GM23338 (cell line): ENCODE data around the gene SCYGR6.

Experiments
- CREB1 ChIP-seq: fragments of 250-450 bp; sonication (Bioruptor Pico); IDR thresholded peaks from 2 replicates; pipeline ENCODE4 v1.5.0; 2020; ENCODE audit warnings: low read depth, mild to moderate bottlenecking, moderate library complexity
- CTCF ChIP-seq, 2 experiments: fragments of 200-600 bp in 1 of 2; sonication (generic) in 1 of 2; conservative IDR thresholded peaks; 2 replicates each; pipeline versions ENCODE4 v1.5.1 to v1.6.1; 2016 to 2017; ENCODE audit warnings: antibody characterized with exemption in 2 of 2, low read depth in 2 of 2, mild to moderate bottlenecking in 2 of 2, moderate library complexity in 1 of 2
- EZH2 ChIP-seq: fragments of 200-600 bp; sonication (generic); IDR thresholded peaks from one replicate; pipeline ENCODE4 v1.8.0; 2017; ENCODE audit warnings: antibody characterized with exemption, mild to moderate bottlenecking, low read depth; ENCODE audit not compliant: unreplicated experiment
- EZH2phosphoT487 ChIP-seq: fragments of 200-600 bp; sonication (generic); IDR thresholded peaks from one replicate; pipeline ENCODE4 v1.8.1; 2018; ENCODE audit warnings: antibody characterized with exemption; ENCODE audit not compliant: unreplicated experiment
- JUNB ChIP-seq: IDR thresholded peaks from one replicate; pipeline ENCODE4 v1.6.1; 2016; ENCODE audit warnings: antibody characterized with exemption; ENCODE audit not compliant: unreplicated experiment
- NANOG ChIP-seq: IDR thresholded peaks from 2 replicates; pipeline ENCODE4 v1.6.1; 2016; ENCODE audit warnings: antibody characterized with exemption, borderline replicate concordance
- POLR2AphosphoS5 ChIP-seq: IDR thresholded peaks from 2 replicates; pipeline ENCODE4 v1.6.1; 2016; ENCODE audit warnings: antibody characterized with exemption, low read depth
- STAT1 ChIP-seq: IDR thresholded peaks from one replicate; pipeline ENCODE4 v1.6.1; 2016; ENCODE audit warnings: antibody characterized with exemption; ENCODE audit not compliant: unreplicated experiment
- ZNF114 ChIP-seq: fragments of 250-450 bp; sonication (Bioruptor Pico); IDR thresholded peaks from 2 replicates; pipeline ENCODE4 v1.5.0; 2020; ENCODE audit warnings: mild to moderate bottlenecking, moderate library complexity
- ZNF331 ChIP-seq: fragments of 250-450 bp; sonication (Bioruptor Pico); IDR thresholded peaks from 2 replicates; pipeline ENCODE4 v1.5.0; 2020; ENCODE audit warnings: low read depth, mild to moderate bottlenecking, moderate library complexity
- TF ChIP-seq, protein P1 (sequence below): IDR thresholded peaks from 2 replicates; pipeline ENCODE4 v1.6.1; 2016; ENCODE audit warnings: antibody characterized with exemption
- TF ChIP-seq, protein P2 (sequence below): IDR thresholded peaks from one replicate; pipeline ENCODE4 v1.6.1; 2018; ENCODE audit warnings: antibody characterized with exemption; ENCODE audit not compliant: unreplicated experiment
- TF ChIP-seq, protein P3 (sequence below): fragments of 250-450 bp; sonication (Bioruptor Pico); IDR thresholded peaks from 2 replicates; pipeline ENCODE4 v1.5.0; 2020; ENCODE audit warnings: mild to moderate bottlenecking, moderate library complexity

DNA sequence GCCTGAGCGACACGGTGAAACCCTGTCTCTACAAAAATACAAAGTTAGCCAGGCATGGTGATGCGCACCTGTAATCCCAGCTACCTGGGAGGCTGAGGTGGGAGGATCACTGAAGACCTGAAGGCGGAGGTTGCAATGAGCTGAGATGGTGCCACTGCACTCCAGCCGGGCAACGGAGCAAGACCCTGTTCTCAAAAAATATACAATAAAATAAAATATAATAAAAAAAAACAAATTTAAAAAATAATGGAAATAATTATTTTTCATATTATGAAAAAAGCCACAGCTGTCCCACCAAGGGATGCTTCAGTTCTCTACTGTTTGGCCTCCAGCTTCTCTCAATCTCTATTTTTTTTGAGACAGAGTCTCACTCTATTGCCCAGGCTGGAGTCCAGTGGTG lies 17.2 kb downstream of the SCYGR6 start:
- TF ChIP-seq, protein P1, sequence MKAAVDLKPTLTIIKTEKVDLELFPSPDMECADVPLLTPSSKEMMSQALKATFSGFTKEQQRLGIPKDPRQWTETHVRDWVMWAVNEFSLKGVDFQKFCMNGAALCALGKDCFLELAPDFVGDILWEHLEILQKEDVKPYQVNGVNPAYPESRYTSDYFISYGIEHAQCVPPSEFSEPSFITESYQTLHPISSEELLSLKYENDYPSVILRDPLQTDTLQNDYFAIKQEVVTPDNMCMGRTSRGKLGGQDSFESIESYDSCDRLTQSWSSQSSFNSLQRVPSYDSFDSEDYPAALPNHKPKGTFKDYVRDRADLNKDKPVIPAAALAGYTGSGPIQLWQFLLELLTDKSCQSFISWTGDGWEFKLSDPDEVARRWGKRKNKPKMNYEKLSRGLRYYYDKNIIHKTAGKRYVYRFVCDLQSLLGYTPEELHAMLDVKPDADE: no peak
- TF ChIP-seq POLR2AphosphoS5 (no peak), EZH2phosphoT487 (no peak), CTCF (conservative IDR thresholded peaks at IDR 0.05; ENCODE audit: low read depth in 2 of 2) (no peak), EZH2 (no peak), CREB1 (CRISPR knock-in tag) (no peak), JUNB (no peak), ZNF331 (CRISPR knock-in tag) (no peak), STAT1 (no peak), NANOG (no peak), ZNF114 (CRISPR knock-in tag) (no peak)
- TF ChIP-seq, protein P2, sequence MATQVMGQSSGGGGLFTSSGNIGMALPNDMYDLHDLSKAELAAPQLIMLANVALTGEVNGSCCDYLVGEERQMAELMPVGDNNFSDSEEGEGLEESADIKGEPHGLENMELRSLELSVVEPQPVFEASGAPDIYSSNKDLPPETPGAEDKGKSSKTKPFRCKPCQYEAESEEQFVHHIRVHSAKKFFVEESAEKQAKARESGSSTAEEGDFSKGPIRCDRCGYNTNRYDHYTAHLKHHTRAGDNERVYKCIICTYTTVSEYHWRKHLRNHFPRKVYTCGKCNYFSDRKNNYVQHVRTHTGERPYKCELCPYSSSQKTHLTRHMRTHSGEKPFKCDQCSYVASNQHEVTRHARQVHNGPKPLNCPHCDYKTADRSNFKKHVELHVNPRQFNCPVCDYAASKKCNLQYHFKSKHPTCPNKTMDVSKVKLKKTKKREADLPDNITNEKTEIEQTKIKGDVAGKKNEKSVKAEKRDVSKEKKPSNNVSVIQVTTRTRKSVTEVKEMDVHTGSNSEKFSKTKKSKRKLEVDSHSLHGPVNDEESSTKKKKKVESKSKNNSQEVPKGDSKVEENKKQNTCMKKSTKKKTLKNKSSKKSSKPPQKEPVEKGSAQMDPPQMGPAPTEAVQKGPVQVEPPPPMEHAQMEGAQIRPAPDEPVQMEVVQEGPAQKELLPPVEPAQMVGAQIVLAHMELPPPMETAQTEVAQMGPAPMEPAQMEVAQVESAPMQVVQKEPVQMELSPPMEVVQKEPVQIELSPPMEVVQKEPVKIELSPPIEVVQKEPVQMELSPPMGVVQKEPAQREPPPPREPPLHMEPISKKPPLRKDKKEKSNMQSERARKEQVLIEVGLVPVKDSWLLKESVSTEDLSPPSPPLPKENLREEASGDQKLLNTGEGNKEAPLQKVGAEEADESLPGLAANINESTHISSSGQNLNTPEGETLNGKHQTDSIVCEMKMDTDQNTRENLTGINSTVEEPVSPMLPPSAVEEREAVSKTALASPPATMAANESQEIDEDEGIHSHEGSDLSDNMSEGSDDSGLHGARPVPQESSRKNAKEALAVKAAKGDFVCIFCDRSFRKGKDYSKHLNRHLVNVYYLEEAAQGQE: no peak
- TF ChIP-seq, protein P3, sequence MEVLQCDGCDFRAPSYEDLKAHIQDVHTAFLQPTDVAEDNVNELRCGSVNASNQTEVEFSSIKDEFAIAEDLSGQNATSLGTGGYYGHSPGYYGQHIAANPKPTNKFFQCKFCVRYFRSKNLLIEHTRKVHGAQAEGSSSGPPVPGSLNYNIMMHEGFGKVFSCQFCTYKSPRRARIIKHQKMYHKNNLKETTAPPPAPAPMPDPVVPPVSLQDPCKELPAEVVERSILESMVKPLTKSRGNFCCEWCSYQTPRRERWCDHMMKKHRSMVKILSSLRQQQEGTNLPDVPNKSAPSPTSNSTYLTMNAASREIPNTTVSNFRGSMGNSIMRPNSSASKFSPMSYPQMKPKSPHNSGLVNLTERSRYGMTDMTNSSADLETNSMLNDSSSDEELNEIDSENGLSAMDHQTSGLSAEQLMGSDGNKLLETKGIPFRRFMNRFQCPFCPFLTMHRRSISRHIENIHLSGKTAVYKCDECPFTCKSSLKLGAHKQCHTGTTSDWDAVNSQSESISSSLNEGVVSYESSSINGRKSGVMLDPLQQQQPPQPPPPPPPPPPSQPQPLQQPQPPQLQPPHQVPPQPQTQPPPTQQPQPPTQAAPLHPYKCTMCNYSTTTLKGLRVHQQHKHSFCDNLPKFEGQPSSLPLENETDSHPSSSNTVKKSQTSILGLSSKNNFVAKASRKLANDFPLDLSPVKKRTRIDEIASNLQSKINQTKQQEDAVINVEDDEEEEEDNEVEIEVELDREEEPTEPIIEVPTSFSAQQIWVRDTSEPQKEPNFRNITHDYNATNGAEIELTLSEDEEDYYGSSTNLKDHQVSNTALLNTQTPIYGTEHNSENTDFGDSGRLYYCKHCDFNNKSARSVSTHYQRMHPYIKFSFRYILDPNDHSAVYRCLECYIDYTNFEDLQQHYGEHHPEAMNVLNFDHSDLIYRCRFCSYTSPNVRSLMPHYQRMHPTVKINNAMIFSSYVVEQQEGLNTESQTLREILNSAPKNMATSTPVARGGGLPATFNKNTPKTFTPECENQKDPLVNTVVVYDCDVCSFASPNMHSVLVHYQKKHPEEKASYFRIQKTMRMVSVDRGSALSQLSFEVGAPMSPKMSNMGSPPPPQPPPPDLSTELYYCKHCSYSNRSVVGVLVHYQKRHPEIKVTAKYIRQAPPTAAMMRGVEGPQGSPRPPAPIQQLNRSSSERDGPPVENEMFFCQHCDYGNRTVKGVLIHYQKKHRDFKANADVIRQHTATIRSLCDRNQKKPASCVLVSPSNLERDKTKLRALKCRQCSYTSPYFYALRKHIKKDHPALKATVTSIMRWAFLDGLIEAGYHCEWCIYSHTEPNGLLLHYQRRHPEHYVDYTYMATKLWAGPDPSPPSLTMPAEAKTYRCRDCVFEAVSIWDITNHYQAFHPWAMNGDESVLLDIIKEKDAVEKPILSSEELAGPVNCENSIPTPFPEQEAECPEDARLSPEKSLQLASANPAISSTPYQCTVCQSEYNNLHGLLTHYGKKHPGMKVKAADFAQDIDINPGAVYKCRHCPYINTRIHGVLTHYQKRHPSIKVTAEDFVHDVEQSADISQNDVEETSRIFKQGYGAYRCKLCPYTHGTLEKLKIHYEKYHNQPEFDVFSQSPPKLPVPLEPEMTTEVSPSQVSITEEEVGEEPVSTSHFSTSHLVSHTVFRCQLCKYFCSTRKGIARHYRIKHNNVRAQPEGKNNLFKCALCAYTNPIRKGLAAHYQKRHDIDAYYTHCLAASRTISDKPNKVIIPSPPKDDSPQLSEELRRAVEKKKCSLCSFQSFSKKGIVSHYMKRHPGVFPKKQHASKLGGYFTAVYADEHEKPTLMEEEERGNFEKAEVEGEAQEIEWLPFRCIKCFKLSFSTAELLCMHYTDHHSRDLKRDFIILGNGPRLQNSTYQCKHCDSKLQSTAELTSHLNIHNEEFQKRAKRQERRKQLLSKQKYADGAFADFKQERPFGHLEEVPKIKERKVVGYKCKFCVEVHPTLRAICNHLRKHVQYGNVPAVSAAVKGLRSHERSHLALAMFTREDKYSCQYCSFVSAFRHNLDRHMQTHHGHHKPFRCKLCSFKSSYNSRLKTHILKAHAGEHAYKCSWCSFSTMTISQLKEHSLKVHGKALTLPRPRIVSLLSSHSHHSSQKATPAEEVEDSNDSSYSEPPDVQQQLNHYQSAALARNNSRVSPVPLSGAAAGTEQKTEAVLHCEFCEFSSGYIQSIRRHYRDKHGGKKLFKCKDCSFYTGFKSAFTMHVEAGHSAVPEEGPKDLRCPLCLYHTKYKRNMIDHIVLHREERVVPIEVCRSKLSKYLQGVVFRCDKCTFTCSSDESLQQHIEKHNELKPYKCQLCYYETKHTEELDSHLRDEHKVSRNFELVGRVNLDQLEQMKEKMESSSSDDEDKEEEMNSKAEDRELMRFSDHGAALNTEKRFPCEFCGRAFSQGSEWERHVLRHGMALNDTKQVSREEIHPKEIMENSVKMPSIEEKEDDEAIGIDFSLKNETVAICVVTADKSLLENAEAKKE: no peak
